ENCODE data around the gene TUBB1.

TUBB1 gene

DNA sequence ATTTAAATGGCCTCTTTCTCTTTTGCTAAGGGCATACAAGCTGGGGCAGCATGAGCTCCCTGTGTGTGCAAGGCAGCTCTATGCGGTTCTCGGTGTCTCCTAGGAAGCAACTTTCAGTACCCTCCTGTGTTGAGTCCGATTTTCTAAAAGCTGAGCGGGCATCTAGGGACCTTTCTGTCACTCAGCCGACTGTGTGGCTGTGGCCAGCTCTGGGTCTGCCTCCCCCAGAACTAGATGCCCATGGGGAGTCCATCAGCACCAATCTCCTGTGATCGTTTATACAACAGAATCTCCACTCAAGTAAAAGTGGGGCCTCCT is 30.7 kb upstream of the TUBB1 start:
- in situ Hi-C loops (cut with HindIII; ENCODE audit: low sequenced_read_pairs) = no loop called here

DNA sequence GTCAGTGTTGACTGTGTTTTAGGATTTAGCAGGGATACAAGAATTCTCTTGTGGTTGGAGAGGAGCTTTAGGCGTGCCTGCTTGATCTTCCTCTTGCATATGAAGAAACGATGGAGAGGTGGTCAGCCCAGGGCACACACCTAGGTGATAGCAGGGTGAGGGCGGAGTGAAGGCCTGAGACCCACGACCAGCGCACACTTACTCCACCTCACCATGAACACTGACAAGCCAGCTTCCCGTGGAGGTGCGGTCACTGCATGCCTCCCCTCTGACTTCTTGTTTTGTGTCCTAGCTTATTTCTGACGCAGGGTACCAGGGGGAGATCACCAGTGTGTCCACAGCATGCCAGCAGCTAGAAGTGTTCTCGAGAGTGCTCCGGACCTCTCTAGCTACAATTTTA is 30.0 kb upstream of the TUBB1 start:
- in situ Hi-C loops (cut with HindIII; ENCODE audit: low sequenced_read_pairs) = no loop called here

DNA sequence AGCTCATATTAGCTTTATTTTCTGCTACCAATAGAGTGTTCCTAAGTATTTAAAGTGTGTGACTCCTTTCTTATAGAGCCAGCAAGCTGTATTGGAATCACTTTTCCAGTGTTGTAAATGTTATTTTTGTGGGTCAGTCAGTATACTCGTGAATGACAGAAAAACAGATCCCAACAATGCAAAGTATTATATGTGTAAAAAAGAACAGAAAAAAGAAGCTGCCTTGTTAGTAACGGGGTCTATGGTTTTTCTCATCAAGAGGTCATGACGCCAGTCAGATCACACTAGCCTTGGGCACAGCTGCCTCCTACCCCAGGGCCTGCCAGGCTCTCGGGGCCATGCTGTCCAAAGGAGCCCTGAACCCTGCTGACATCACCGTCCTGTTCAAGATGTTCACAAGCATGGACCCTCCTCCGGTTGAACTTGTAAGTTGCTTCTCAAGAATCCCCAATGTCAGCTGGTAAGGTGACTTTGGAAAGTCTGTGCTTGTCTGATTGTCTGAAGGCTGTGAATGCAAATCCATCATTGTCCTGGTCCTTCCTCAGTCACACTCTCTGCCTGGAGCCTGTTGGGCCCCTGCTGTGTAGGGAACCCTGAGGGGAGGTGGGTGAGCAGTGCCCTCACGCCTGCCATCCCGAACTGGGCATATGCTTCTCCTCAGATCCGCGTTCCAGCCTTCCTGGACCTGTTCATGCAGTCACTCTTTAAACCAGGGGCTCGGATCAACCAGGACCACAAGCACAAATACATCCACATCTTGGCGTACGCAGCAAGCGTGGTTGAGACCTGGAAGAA is 28.4 kb upstream of the TUBB1 start:
- in situ Hi-C loops (cut with HindIII; ENCODE audit: low sequenced_read_pairs) = no loop called here

DNA sequence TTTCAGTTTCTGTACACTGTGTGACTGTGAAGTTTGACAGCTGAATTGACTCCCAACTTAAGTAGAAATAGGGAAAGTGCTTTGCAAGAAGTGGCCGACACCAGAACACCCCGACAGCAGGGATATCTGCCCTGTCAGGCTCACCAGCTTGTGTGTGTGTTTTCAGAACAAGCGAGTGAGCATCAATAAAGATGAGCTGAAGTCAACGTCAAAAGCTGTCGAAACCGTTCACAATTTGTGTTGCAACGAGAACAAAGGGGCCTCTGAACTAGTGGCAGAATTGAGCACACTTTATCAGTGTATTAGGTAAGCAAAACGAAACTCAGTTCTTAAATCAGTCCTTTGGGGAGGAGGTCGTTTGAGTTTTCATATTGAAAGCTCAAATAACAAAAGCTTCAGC is 27.5 kb upstream of the TUBB1 start:
- in situ Hi-C loops (cut with HindIII; ENCODE audit: low sequenced_read_pairs) = no loop called here

DNA sequence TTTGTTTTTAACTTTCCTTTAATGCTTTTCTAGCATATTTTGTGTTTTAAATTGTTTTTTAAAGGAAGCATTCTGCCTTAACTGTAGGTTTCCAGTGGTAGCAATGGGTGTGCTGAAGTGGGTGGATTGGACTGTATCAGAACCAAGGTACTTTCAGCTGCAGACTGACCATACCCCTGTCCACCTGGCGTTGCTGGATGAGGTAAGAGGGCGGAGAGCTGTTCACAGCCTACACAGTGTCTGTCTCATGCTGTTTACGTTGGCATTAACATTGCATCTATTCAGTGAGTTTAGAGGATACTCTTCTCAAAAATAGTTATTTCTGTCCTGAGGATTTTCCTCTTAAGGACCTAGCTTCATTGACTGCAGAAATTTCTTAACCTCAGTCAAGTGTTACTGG is 26.3 kb upstream of the TUBB1 start:
- in situ Hi-C loops (cut with HindIII; ENCODE audit: low sequenced_read_pairs) = no loop called here

DNA sequence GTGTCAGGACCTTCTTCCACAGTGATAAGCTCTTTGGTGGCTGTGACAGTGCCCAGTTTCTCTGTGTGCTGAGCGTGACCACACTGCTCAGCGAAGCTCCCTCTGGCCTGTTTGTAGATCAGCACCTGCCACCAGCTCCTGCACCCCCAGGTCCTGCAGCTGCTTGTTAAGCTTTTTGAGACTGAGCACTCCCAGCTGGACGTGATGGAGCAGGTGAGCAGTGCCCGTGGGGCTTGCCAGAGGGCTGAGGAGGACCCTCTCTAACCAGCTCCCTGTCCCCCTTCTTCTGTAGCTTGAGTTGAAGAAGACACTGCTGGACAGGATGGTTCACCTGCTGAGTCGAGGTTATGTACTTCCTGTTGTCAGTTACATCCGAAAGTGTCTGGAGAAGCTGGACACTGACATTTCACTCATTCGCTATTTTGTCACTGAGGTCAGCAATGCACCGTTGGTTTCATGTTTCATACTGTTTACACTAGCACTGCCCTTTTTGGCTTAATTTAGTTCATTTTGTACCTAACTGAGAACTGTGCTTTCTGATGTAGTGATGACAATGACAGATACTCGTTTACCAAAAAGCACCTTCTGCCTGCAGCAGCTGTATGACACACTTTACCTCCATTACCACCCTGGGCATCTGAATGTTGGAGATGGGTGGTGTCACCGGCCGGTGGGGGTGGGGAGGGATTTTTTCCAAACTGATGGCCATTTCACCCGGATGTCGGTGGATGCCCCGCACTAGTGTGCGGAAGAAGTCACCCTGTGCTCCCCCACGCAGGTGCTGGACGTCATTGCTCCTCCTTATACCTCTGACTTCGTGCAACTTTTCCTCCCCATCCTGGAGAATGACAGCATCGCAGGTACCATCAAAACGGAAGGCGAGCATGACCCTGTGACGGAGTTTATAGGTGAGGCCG is 25.6 kb upstream of the TUBB1 start:
- in situ Hi-C loops (cut with HindIII; ENCODE audit: low sequenced_read_pairs) = no loop called here

DNA sequence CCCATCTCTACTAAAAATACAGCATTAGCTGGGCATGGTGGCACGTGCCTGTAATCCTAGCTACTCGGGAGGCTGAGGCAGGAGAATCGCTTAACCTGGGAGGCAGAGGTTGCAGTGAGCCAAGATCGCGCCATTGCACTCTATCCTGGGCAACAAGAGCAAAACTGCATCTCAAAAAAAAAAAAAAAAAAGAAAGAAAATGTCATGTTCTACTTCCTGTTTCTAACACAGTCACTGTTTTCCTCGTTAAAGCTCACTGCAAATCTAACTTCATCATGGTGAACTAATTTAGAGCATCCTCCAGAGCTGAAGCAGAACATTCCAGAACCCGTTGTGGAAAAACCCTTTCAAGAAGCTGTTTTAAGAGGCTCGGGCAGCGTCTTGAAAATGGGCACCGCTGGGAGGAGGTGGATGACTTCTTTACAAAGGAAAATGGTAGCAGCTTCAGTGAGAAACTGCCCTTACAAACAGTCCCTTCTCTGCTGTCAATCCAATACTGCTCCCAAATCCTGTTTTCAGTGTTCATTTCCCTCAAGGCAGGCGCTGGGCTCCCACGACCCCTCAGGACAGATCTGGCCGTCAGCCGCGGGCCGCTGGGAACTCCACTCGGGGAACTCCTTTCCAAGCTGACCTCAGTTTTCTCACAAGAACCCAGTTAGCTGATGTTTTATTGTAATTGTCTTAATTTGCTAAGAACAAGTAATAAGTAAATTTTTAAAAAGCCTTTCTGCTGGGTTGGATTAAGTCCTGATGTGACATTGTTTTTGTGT is 24.7 kb upstream of the TUBB1 start:
- in situ Hi-C loops (cut with HindIII; ENCODE audit: low sequenced_read_pairs) = no loop called here

DNA sequence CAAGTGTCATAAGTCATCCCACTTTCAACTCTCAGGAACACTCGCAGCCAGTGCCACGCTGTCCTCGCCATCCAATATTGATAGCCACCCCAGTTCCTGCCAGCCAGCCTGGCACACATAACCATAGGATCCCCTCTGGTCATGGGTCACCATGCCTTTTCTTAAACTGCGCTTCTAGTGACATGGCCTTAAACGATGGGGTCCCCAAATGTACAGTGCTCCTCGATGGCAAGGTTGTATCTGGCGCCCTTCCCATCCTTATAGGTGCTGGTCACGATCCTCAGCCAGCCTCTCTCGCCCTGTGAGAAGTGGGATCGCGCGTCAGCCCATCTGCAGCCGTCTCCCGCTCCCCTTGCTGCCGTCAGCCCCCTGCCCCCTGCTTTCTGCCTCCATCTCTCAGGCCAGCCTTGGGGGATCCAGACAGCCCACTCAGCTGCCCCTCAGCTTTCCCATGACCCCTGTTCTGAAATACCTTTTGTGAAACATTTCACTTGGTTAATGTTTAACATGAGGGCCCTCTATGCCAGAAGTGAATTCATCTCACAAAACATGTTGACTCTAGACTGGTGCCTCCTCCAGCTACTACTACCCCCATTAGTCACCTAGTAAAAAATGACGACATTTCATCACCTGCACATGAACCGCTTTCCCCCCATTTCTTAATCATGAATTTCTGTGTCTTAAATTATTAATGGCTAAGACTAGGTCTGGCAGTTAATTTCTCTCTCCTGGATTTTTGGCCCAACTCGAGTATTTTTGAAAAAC is 23.6 kb upstream of the TUBB1 start:
- in situ Hi-C loops (cut with HindIII; ENCODE audit: low sequenced_read_pairs) = no loop called here

DNA sequence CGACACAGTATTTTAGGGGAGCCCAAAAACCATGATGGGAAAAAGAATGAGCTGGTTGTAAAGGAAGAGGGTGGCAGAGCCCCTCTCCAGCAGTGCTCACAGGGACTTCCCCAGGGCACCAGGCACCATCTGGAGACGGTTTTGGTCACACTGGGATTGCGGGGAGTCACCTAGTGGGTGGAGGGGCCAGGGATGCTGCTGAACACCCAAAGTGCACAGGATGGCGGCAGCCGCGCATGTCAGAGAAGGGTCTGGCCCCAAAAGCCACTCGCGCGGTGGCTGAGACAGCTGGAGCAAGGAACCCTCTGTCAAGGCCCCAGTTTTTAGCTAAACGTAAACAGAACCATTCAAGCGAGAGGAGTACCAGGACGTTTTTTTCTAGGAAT is 23.0 kb upstream of the TUBB1 start:
- in situ Hi-C loops (cut with HindIII; ENCODE audit: low sequenced_read_pairs) = no loop called here

DNA sequence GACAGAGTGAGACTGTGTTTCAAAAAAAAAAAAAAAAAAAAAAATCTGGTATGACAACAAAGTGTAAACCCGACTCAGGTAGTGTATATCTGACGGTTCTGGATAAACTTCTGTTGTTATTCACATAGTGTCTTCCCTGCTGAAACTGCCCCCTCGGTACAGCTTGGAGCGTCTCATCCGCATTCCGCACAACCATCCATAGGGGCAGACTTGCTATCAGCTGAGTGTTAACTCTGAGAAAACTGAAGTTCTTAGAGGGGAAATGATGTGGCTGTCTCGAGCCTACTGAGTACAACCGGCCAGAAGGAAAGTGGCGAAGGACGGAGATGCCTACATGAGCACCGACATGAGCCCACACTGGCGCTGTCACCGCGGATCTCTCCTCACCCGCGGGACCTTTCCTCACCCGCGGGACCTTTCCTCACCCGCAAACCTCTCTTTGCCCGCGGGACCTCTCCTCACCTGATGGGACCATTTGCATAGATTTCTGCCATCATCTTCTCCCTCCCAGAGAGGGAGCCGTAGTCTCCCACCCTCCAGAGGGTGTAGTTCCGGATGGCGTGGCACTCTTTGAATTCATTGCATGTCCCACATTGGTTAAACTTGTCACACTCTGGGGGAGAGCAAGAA is 22.0 kb upstream of the TUBB1 start:
- in situ Hi-C loops (cut with HindIII; ENCODE audit: low sequenced_read_pairs) = no loop called here

DNA sequence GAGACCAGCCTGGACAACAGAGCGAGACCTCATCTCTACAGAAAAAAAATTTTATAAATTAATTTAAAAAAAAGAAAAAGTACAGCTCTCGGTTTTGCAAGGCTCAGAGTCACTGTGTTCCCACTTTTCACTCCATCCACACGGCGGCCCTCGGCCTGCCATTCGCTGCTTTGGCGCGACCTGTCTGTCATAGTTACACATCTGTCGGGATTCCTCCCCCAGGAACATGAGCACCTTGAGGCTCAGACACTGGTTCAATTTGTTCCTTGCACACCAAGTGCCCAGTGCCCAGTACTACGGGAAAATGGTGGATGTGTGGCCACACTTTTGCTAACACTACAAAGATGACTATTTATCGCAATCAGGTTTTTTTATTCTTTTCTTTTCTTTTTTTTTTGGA is 20.6 kb upstream of the TUBB1 start:
- in situ Hi-C loops (cut with HindIII; ENCODE audit: low sequenced_read_pairs) = no loop called here

DNA sequence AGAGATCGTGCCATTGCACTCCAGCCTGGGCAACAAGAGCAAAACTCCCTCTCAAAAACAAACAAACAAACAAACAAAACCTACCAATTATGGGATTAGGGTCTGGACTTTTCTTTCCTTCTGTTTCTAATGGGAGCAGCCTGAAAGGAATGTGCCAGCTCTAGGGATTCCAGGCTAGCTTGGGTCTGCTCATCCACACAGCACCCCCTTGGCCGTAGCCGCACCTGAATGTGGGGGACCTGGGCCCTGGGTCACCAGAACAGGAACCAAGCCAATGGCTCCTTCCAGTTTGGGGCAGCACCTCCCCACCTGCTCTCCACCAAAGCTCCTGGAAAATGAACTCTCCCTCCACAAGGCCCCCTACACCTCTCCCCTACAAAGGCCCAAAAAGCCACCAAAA is 18.9 kb upstream of the TUBB1 start:
- in situ Hi-C loops (cut with HindIII; ENCODE audit: low sequenced_read_pairs) = no loop called here

DNA sequence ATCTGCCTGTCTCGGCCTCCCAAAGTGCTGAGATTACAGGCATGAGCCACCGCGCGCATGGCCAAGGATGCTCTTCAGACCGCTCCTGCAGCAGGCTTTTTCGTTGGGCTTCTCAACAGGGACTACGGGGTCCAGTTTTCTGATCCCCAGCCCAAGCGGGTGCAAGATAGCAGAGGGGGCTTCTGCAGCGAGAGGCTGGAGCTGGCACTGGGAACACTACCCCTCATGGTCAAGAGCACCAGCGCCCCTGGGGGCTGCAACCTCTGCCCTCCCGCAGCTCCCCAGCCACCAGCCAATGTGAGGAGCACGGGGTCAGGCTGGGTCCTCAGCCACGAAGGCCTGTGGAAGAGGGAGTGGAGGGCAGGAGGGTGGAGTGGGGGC is 18.2 kb upstream of the TUBB1 start:
- in situ Hi-C loops (cut with HindIII; ENCODE audit: low sequenced_read_pairs) = no loop called here

DNA sequence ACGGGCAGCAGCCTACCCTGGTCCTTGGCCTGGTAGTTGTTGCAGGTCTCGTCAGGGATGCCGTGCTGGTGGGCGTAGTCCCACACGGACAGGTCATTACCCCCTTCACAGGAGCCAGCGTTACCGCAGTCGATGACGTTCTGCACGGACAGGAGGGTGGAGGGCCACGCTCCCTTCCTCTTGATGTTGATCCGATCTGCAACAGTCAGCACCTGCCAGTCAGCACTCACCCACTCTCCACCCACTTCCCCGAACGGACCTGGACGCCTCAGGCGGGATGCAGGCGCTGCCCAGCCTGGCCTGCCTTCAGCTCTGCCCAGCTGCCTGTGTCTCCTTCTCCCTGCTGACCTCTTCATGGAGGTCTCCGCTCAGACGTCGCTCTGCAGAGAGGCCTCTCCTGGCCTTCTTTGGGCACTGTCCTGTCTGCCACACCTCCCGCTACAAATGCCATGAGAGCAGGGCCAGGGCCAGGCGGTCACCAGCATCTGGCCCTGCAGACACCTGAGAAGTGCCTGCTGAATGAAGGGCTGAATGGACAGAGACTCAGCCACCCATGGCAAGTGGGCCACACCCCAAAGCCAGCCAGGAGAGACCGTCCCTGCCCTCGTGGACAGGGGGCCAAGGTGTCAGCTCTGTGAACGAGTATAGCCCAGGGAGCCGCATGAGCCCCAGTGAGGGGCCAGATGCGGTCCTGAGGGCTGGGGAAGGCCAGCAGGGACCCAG is 17.6 kb upstream of the TUBB1 start:
- in situ Hi-C loops (cut with HindIII; ENCODE audit: low sequenced_read_pairs) = no loop called here

DNA sequence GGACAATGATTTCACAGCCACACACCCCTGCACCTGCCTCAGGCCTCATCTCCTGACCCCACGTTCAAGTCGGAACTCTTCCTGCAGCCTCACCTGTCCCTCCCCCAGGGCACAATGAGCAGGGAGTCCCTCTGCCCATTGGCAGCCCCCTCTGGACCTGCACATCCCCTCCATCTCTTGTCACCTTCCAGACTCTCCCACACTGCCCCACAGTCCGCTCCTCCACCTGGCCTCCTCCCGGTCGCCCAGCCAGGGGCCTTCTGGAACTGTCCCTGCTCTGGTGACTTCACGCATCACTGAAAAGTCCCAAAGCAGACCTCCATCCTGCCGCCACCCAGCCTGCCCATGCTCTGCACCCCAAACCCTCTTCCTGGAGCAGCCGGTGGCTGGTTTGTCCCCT is 16.8 kb upstream of the TUBB1 start:
- in situ Hi-C loops (cut with HindIII; ENCODE audit: low sequenced_read_pairs) = no loop called here

DNA sequence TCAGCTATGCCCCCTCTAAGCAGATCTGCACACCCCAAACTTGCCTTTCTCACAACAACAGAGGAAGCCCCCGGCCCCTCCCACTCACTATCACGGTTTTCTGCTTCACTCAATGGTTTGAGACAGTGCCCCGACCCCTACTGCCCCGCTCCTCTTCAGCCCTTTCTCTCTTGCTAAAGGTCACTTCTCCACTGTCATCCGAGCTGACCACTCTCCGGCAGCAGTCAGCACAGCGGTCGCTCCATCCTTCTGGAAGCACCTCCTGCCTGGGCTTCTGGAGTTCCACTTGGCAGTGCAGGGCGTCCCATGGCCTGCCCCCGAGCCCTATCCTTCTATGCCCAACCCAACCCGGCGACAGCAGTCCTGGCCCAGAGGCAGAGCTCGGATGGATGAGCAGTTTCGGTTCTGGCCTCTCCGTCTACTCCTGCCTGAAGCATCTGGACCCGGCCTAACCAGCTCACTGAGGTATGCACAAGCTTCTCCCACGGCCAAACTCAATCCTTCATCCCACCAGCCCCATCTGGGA is 16.3 kb upstream of the TUBB1 start:
- in situ Hi-C loops (cut with HindIII; ENCODE audit: low sequenced_read_pairs) = no loop called here

DNA sequence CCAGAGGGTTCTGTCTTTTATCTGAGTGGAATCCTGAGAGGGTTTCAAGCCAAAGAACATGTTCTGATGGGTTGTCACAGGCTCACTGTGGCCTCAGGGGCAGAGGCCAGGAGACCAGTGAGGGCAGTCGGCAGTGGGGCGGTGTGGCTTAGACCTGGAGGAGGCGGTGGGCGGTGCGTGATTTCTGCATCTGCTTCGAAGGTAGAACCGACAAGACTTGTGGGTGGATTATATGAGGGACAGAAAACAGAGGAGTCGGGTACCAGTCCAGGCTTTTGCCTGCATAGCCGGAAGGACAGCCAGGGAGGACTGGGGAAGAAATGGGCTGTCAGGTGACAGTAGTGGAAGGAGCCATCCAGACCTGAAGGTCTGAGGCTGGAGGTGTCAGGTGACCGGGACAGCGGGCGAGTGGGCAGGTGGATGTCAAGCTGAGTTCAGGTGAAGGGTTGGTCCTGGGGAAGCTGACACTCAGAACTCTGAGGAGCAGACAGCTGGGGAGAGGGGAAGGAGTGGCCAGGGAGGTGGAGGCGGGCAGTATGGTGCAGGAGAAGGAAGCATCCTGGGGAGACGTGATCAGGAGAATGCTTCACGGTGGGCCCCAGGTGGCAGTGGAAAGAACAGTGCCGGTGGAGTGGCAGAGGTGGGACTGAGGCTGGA is 15.3 kb upstream of the TUBB1 start:
- in situ Hi-C loops (cut with HindIII; ENCODE audit: low sequenced_read_pairs) = no loop called here

DNA sequence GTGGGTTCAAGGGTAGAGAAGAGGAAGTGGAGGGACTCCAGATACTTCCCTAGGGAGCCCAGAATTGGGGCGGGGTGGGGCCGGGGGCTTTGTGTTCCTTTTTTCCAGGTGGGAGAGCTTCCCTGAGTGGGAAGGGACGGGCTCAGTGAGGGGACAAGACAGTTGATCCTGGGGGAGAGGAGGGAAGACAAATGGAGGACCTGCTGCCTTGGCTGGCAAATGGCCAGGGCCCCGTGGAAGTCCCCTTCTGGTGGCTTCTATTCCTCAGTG is 14.8 kb upstream of the TUBB1 start:
- in situ Hi-C loops (cut with HindIII; ENCODE audit: low sequenced_read_pairs) = no loop called here
